ENCODE results near the gene ITGAX.
A peak's percentile ranks its signal among the peaks of the same experiment; 100 is the strongest.
"Not testable (repeated sequence)": the region's sequence is repeated elsewhere in the genome, so short reads cannot be mapped to it uniquely, and the experiment has no call there.

Gene ITGAX

GRCh38 chr16:31354394-31355291 is at the start of gene ITGAX:
TSS of gene ITGAX (plus strand) at chr16:31355176. CDS start at chr16:31355255, 79 bp downstream.
- peak; percentile 91 for DNase-seq

DNA sequence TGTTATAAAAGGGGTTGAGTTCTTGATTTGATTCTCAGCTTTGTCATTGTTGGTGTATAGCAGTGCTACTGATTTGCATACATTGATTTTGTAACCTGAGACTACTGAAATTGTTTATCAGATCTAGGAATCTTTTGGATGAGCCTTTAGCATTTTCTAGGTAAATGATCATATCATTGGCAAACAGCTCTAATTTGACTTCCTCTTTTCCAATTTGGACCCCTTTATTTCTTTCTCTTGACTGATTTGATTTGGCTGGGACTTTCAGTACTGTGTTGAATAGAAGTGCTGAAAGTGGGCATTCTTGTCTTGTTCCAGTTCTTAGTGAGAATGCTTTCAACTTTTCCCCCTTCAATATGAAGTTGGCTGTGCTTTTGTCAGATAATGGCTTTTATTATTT is 49.8 kb upstream of the ITGAX start:
- DNase-seq = no peak

DNA sequence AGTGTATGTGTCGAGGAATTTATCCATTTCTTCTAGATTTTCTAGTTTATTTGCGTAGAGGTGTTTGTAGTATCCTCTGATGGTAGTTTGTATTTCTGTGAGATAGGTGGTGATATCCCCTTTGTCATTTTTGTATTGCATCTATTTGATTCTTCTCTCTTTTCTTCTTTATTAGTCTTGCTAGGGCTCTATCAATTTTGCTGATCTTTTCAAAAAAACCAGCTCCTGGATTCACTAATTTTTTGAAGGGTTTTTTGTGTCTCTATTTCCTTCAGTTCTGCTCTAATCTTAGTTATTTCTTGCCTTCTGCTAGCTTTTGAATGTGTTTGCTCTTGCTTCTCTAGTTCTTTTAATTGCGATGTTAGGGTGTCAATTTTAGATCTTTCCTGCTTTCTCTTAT is 46.6 kb upstream of the ITGAX start:
- not testable (repeated sequence) for DNase-seq

GRCh38 chr16:31322500-31322899 is 32.5 kb upstream of the ITGAX start:
- DNase-seq = no peak

- no peak for DNase-seq
These were observed 30.9 kb upstream of the ITGAX start for GRCh38 chr16:31323959-31324629.

GRCh38 chr16:31325171-31325570 is 29.8 kb upstream of the ITGAX start:
- DNase-seq = no peak

- no peak for DNase-seq
These were observed 27.2 kb upstream of the ITGAX start for GRCh38 chr16:31327646-31328225.

DNA sequence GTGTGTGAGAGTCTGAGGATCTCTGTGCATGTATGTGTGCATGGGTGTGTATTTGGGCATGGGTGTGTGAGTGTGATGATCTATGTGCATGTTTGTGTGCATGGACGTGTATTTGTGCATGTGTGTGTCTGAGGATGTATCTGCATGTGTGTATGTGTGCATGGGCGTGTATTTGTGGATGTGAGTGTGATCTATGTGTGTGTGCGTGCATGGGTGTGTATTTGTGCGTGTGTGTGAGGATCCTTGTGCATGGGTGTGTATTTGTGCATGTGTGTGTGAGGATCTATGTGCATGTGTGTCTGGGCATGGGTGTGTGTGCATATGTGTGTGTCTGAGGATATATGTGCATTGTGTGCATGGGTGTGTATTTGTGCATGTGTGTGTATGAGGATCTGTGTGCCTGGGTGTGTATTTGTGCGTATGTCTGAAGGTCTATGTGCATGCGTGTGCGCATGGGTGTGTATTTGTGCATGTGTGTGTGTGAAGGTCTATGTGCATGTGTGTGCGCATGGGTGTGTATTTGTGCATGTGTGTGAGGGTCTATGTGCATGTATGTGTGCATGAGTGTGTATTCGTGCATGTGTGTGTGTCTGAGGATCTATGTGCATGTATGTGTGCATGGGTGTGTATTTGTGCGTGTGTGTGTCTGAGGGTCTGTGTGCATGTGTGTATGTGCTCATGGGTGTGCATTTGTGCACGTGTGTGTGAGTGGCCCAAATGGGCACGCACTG is 26.5 kb upstream of the ITGAX start:
- no peak for DNase-seq

DNA sequence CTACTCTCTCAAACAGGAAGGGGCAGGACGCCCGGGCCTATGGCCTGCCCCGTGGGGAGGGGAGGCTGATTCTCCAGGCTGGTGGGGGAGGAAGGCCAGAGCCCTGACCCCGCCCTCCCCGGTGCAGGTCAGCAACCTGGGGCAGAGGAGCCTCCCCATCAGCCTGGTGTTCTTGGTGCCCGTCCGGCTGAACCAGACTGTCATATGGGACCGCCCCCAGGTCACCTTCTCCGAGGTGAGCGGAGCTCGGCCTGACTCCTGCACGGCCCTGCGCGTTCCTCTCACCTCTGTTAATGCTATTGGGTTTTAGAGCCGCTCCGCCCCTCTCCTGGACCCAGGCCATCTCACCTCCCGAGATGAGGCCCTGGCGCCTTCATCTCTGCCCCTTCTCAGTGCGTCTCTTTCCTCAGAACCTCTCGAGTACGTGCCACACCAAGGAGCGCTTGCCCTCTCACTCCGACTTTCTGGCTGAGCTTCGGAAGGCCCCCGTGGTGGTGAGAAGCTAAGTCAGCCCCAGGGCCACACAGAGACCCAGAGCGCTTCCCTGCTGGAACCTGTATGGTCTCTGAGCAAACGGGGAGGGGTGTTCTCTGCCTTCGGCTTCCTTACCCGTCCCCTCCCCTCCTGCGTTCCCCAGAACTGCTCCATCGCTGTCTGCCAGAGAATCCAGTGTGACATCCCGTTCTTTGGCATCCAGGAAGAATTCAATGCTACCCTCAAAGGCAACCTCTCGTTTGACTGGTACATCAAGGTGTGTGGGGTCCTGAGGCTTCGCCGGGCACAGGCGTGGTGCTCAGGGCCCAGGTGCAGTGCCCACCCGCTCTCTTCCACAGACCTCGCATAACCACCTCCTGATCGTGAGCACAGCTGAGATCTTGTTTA is 25.1 kb upstream of the ITGAX start:
- no peak for DNase-seq

DNA sequence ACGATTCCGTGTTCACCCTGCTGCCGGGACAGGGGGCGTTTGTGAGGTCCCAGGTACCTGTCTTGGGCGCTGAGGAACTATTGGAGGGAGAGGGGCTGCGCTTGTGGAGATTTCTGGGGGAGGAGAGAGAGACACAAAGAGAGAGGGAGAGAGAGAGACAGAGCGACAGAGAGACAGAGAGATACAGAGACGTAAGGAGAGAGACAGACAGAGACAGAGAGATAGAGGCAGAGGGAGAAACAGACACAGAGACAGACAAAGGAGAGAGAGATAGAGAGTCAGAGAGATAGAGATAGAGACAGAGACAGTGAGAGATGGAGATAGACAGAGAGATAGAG is 24.5 kb upstream of the ITGAX start:
- DNase-seq = no peak

GRCh38 chr16:31331141-31331764 is 23.7 kb upstream of the ITGAX start:
- no peak for DNase-seq

- no peak for DNase-seq
These were observed 23.1 kb upstream of the ITGAX start for GRCh38 chr16:31331807-31332301.

DNA sequence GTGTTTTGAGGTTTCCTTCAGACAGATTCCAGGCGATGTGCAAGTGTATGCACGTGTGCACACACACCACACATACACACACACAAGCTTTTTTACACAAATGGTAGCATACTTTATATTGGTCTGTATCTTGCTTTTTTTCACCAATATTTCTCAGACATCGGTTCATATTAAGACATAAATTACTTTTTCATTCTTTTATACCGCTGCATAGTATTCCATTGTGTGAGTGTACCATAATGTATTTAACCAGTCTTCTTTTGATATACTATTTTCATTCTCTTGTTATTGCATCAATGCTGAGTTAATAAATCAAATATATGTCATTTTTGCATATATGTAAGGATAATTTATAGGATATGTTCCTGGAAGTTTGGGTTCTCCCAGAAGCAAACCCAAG is 22.4 kb upstream of the ITGAX start:
- DNase-seq = no peak

DNA sequence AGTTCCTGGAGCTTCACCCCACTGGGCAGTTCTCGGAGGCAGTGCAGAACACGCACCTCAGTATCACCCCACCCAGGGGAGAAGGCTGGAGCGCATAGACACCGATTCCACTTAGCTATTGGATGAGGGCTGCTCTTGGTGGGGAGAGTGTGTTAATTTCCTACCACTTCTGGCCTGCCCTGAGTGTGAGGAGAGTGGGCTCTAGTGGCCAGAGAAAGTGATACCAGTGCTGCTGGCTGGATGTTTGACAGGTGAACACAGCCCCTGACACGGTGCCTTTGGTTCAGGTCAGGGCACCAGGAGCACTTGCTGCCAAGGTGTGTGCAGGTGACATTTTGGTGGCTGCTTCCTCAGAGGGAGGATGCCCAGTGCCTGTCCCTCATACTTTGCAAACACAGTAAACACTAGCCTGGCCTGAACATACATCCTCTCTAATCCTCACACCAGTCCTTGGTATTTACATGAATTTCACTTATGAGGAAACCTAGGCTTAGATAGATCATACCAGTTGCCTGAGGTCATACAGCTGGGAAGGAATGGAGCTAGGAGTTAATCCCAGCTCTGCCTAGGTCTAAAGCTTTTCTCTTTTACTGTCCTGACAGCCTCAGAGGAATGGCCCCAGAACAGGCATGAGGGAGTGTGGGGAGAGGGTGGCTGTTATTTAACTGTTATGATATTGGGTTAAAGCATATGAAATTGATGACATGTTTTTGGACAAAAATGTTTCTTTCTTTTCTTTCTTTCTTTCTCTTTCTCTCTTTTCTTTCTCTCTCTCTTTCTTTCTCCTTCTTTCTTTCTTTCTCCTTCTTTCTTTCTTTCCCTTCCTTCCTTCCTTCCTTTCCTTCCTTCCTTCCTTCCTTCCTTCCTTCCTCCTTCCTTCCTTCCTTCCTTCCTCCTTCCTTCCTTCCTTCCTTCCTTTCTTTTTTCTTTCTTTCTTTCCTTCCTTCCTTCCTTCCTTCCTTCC is 21.0 kb upstream of the ITGAX start:
- no peak for DNase-seq

DNA sequence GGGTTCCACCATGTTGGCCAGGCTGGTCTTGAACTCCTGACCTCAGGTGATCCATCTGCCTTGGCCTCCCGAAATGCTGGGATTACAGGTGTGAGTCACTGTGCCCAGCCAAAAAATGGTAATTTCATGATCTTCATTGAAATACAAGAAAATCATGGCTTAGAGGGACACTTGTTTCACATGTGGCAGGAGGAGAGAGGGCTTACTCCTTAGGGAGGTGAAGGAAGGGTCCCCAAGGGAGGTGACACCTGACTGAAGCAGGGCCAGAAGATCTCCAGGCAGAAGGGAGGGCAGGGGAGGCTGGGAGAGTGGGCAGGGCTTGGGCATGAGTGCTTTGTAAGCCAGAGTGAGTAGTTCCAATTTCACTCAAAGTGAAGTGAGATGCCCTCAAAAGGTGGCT is 20.0 kb upstream of the ITGAX start:
- no peak for DNase-seq

DNA sequence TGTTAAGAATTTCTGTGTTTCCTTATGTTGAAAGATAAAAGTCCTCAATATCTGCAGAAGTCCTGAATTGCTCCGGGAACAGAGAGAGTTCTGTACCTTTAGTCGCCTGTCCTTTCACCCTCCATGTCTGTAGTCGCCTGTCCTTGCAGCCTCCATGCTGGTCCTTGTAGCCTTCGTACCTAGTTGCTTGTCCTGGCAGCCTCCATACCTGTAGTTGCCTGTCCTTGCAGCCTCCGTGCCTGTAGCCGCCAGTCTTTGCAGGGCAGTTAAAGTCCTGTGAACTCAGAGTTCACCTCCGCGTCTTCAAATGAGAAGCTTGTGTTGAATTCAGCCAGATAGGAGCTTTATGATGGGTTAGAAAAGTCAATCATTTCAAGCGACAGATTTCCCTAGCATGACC is 19.5 kb upstream of the ITGAX start:
- no peak for DNase-seq

DNA sequence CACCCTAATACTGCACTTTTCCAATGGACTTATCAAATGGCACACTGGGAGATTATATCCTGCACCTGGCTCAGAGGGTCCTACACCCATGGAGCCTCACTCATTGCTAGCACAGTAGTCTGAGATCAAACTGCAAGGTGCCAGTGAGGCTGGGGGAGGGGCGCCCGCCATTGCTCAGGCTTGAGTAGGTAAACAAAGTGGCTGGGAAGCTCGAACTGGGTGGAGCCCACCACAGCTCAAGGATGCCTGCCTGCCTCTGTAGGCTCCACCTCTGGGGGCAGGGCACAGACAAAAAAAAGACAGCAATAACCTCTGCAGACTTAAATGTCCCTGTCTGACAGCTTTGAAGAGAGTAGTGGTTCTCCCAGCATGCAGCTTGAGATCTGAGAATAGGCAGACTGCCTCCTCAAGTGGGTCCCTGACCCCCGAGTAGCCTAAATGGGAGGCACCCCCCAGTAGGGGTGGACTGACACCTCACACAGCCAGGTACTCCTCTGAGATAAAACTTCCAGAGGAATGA is 16.8 kb upstream of the ITGAX start:
- peak; percentile 24 for DNase-seq

DNA sequence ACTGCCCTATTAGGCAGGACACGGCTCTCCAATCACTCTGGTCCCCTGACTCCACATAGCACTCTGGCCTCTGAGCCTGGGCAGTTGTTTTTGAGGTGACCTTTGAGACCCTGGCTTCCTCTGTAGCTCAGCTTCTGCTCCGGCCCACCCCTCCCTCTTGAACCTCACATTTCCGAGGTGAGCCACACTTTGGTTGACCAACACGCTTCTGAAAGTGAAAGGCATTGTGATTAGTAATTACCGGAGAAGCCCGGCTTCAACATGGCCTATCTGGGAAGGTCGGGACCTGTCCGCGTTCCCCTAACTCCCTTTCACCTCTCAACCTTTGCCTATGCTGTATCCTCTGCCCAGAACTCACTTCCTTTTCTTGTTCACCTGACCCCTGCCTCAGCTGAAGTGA is 10.3 kb upstream of the ITGAX start:
- no peak for DNase-seq

- no peak for DNase-seq
These were observed 7.5 kb upstream of the ITGAX start for GRCh38 chr16:31347445-31347844.

- DNase-seq = no peak
These were observed 6.4 kb upstream of the ITGAX start for GRCh38 chr16:31348579-31348978.

Data from stimulated activated CD8-positive, alpha-beta memory T cell treated with anti-CD3 and anti-CD28 coated beads, Interleukin-4, amount 100 ng/mL, for 48 hours (primary cell).